ENCODE data around the gene BMP8B.
A peak's percentile ranks its signal among the peaks of the same experiment; 100 is the strongest.

Gene BMP8B

GRCh38 chr1:39727221-39727931 lies 61.3 kb downstream of the BMP8B start:
- no peak overlapping the region for H3K4me3 ChIP-seq (ENCODE audit: low read length)
- DNase-seq (ENCODE audit: low read depth): no peak
- no peak for TF ChIP-seq CTCF (conservative IDR thresholded peaks at IDR 0.05; ENCODE audit: low read length)

GRCh38 chr1:39726600-39726999 lies 62.1 kb downstream of the BMP8B start:
- TF ChIP-seq CTCF (conservative IDR thresholded peaks at IDR 0.05; ENCODE audit: low read length): no peak
- no peak for DNase-seq (ENCODE audit: low read depth)
- H3K4me3 ChIP-seq (ENCODE audit: low read length): no peak overlapping the region

GRCh38 chr1:39722495-39722894 lies 66.2 kb downstream of the BMP8B start:
- no peak for TF ChIP-seq CTCF (conservative IDR thresholded peaks at IDR 0.05; ENCODE audit: low read length)
- H3K4me3 ChIP-seq (ENCODE audit: low read length): no peak overlapping the region
- no peak for DNase-seq (ENCODE audit: low read depth)

GRCh38 chr1:39721664-39722063 lies 67.0 kb downstream of the BMP8B start:
- no peak for TF ChIP-seq CTCF (conservative IDR thresholded peaks at IDR 0.05; ENCODE audit: low read length)
- H3K4me3 ChIP-seq (ENCODE audit: low read length): no peak overlapping the region
- no peak for DNase-seq (ENCODE audit: low read depth)

GRCh38 chr1:39720094-39720999 lies 68.3 kb downstream of the BMP8B start:
- peak; percentile 60 for DNase-seq (ENCODE audit: low read depth)
- H3K4me3 ChIP-seq (ENCODE audit: low read length): no peak overlapping the region
- peak; percentile 68 for TF ChIP-seq CTCF (conservative IDR thresholded peaks at IDR 0.05; ENCODE audit: low read length)

- no peak for TF ChIP-seq CTCF (conservative IDR thresholded peaks at IDR 0.05; ENCODE audit: low read length)
- DNase-seq (ENCODE audit: low read depth): no peak
- no peak overlapping the region for H3K4me3 ChIP-seq (ENCODE audit: low read length)
These were observed 70.9 kb downstream of the BMP8B start for GRCh38 chr1:39717809-39718208.

Measured in AG10803 (cell line).